Neural cell (in vitro differentiated cells): ENCODE results near the gene DOCK10. TPM values are rescaled to one million over a fixed set of nuclear protein-coding genes. Genes with fewer than 3 reads are reported as not detected.

Experiments used
- H2AFZ ChIP-seq: fragments of 200-600, 300-800 bp; sonication (generic), shearing (Covaris generic); 2 replicates; pipeline ENCODE4 v1.6.0; 2014; ENCODE audit warnings: low read depth, mild to moderate bottlenecking, antibody characterized with exemption, low read length, moderate library complexity
- H3F3A ChIP-seq: fragments of 200-600 bp; shearing (Covaris generic); 2 replicates; pipeline ENCODE4 v1.6.1; 2016; ENCODE audit warnings: mild to moderate bottlenecking, moderate library complexity, mixed read lengths, antibody characterized with exemption, low read length; ENCODE audit not compliant: insufficient read depth, poor library complexity, severe bottlenecking
- H3K27ac ChIP-seq: fragments of 200-600, 300-800 bp; sonication (generic), shearing (Covaris generic); 2 replicates; pipeline ENCODE4 v1.5.1; 2014; ENCODE audit warnings: mild to moderate bottlenecking, low read length, moderate library complexity
- H3K27me3 ChIP-seq: fragments of 300-800, 200-600 bp; sonication (generic), shearing (Covaris generic); 2 replicates; pipeline ENCODE4 v1.6.0; 2014; ENCODE audit warnings: mild to moderate bottlenecking, low read depth, low read length, moderate library complexity; ENCODE audit not compliant: insufficient read depth
- H3K36me3 ChIP-seq: fragments of 300-800, 200-600 bp; sonication (generic), shearing (Covaris generic); 2 replicates; pipeline ENCODE4 v1.5.1; 2014; ENCODE audit warnings: mild to moderate bottlenecking, antibody characterized with exemption, low read length, moderate library complexity; ENCODE audit not compliant: insufficient read depth
- H3K4me2 ChIP-seq: fragments of 300-800, 200-600 bp; sonication (generic), shearing (Covaris generic); 2 replicates; pipeline ENCODE4 v1.6.0; 2014; ENCODE audit warnings: mild to moderate bottlenecking, low read length
- H3K4me3 ChIP-seq: fragments of 300-800, 200-600 bp; sonication (generic), shearing (Covaris generic); 2 replicates; pipeline ENCODE4 v1.5.1; 2014; ENCODE audit warnings: mild to moderate bottlenecking, low read length, moderate library complexity
- H3K79me2 ChIP-seq: fragments of 200-600 bp; shearing (Covaris generic); replicated peaks from 2 replicates; pipeline ENCODE4 v1.6.0; 2014; ENCODE audit warnings: mild to moderate bottlenecking, low read length, moderate library complexity; ENCODE audit not compliant: insufficient read depth
- H3K9ac ChIP-seq: fragments of 300-800, 200-600 bp; sonication (generic), shearing (Covaris generic); 2 replicates; pipeline ENCODE4 v1.6.1; 2016; ENCODE audit warnings: mild to moderate bottlenecking, low read length, mixed read lengths
- H3K9me2 ChIP-seq: fragments of 200-600 bp; shearing (Covaris generic); 2 replicates; pipeline ENCODE4 v1.6.1; 2016; ENCODE audit warnings: mild to moderate bottlenecking, low read length, mixed read lengths; ENCODE audit not compliant: insufficient read depth
- H3K9me3 ChIP-seq: fragments of 200-600, 300-800 bp; sonication (generic), shearing (Covaris generic); 2 replicates; pipeline ENCODE4 v1.6.1; 2016; ENCODE audit warnings: mild to moderate bottlenecking, mixed run types, low read length, moderate library complexity, mixed read lengths
- H4K20me1 ChIP-seq: fragments of 200-600 bp; shearing (Covaris generic); 2 replicates; pipeline ENCODE4 v1.6.1; 2016; ENCODE audit warnings: mild to moderate bottlenecking, mixed run types; ENCODE audit not compliant: insufficient read depth
- CTCF ChIP-seq: fragments of 450-650 bp; IDR thresholded peaks from 2 replicates; pipeline ENCODE4 v1.5.1; 2014; ENCODE audit warnings: antibody characterized with exemption, mild to moderate bottlenecking, moderate library complexity; ENCODE audit not compliant: poor library complexity, severe bottlenecking
- EP300 ChIP-seq: fragments of 450-650 bp; conservative IDR thresholded peaks from 2 replicates; pipeline ENCODE4 v1.6.1; 2014; ENCODE audit warnings: antibody characterized with exemption, mild to moderate bottlenecking, moderate library complexity; ENCODE audit not compliant: poor library complexity, severe bottlenecking
- EZH2 ChIP-seq: fragments of 200-600, 300-800 bp; shearing (Covaris generic), sonication (generic); IDR thresholded peaks from 2 replicates; pipeline ENCODE4 v1.6.1; 2014; ENCODE audit warnings: antibody characterized with exemption, low read length, borderline replicate concordance, mild to moderate bottlenecking; ENCODE audit not compliant: insufficient read depth, poor library complexity, severe bottlenecking
- MXI1 ChIP-seq: fragments of 450-650 bp; conservative IDR thresholded peaks from 2 replicates; pipeline ENCODE4 v1.6.1; 2014; ENCODE audit warnings: antibody characterized with exemption, mild to moderate bottlenecking; ENCODE audit not compliant: poor library complexity, severe bottlenecking
- POLR2AphosphoS5 ChIP-seq: IDR thresholded peaks from 2 replicates; pipeline ENCODE4 v1.6.1; 2012
- RAD21 ChIP-seq: fragments of 450-650 bp; conservative IDR thresholded peaks from 2 replicates; pipeline ENCODE4 v1.6.1; 2014; ENCODE audit warnings: antibody characterized with exemption, mild to moderate bottlenecking, moderate library complexity
- REST ChIP-seq: IDR thresholded peaks from 2 replicates; pipeline ENCODE4 v1.6.1; 2012; ENCODE audit warnings: borderline replicate concordance
- SMC3 ChIP-seq: fragments of 450-650 bp; conservative IDR thresholded peaks from 2 replicates; pipeline ENCODE4 v1.6.1; 2014; ENCODE audit warnings: antibody characterized with exemption, mild to moderate bottlenecking, moderate library complexity; ENCODE audit not compliant: poor library complexity
- TAF1 ChIP-seq: IDR thresholded peaks from 2 replicates; pipeline ENCODE4 v1.6.1; 2012; ENCODE audit warnings: low read depth
- polyA plus RNA-seq: library from polyadenylated mRNA; depleted of rRNA; stranded (reverse); fragments of >200 nt; gene quantifications from 2 replicates; pipeline ENCODE4 v1.2.3, GENCODE V29; 2014

Gene DOCK10
- polyA plus RNA-seq, 1 donor from 2014 or later: 0.37 TPM

- Histone ChIP-seq H3K79me2 (no peaks in the 10 kb centered on the region), H3K4me3 (no peak overlapping the region), H3F3A (no peaks in the 10 kb centered on the region), H2AFZ (no peak overlapping the region), H4K20me1 (no peaks in the 10 kb centered on the region), H3K27ac (no peak overlapping the region), H3K9ac (no peak overlapping the region), H3K36me3 (no peaks in the 10 kb centered on the region), H3K27me3 (no peaks in the 10 kb centered on the region), H3K9me3 (no peaks in the 10 kb centered on the region), H3K4me2 (no peak overlapping the region), H3K9me2 (no peaks in the 10 kb centered on the region)
- TF ChIP-seq SMC3: no peak
- TF ChIP-seq REST: no peak
- TF ChIP-seq MXI1: no peak
- no peak for TF ChIP-seq CTCF
- TF ChIP-seq POLR2AphosphoS5: no peak
- no peak for TF ChIP-seq RAD21
- no peak for TF ChIP-seq TAF1
- no peak for TF ChIP-seq EZH2
- no peak for TF ChIP-seq EP300
Observed at GRCh38 chr2:224729435-224729834, 312.8 kb downstream of the DOCK10 start.

GRCh38 chr2:224724331-224724730 lies 317.9 kb downstream of the DOCK10 start:
- H3K4me2 ChIP-seq: no peak overlapping the region
- TF ChIP-seq SMC3 (no peak), POLR2AphosphoS5 (no peak), EP300 (no peak), EZH2 (no peak), TAF1 (no peak), CTCF (no peak), MXI1 (no peak), RAD21 (no peak), REST (no peak)
- H3K27ac ChIP-seq: no peak overlapping the region
- no peaks in the 10 kb centered on the region for H3K79me2 ChIP-seq
- no peaks in the 10 kb centered on the region for H3K36me3 ChIP-seq
- no peaks in the 10 kb centered on the region for H4K20me1 ChIP-seq
- no peak overlapping the region for H2AFZ ChIP-seq
- H3K9me3 ChIP-seq: no peaks in the 10 kb centered on the region
- no peak overlapping the region for H3K9ac ChIP-seq
- no peaks in the 10 kb centered on the region for H3K9me2 ChIP-seq
- no peaks in the 10 kb centered on the region for H3F3A ChIP-seq
- H3K4me3 ChIP-seq: no peak overlapping the region
- no peaks in the 10 kb centered on the region for H3K27me3 ChIP-seq
